ELR (cell line): Measurements from ENCODE around the gene COL4A1.
A peak's percentile ranks its signal among the peaks of the same experiment; 100 is the strongest.

Source experiments
- DNase-seq: peaks from one replicate; pipeline ENCODE4 v3.0.0-alpha.2; 2015; ENCODE audit warnings: low read depth

Gene COL4A1

GRCh38 chr13:110162866-110163658 lies 143.9 kb downstream of the COL4A1 start:
- no peak for DNase-seq

- no peak for DNase-seq
Measured at GRCh38 chr13:110162053-110162452, 144.9 kb downstream of the COL4A1 start.

- no peak for DNase-seq
Measured at GRCh38 chr13:110161112-110161882, 145.7 kb downstream of the COL4A1 start.

- DNase-seq, result no peak
Measured at GRCh38 chr13:110158226-110158625, 148.7 kb downstream of the COL4A1 start.

GRCh38 chr13:110157718-110158117 lies 149.2 kb downstream of the COL4A1 start:
- no peak for DNase-seq

- DNase-seq, result no peak
Measured at GRCh38 chr13:110156301-110157049, 150.5 kb downstream of the COL4A1 start.

- DNase-seq, result no peak
Measured at GRCh38 chr13:110155072-110155471, 151.9 kb downstream of the COL4A1 start.

- DNase-seq, result no peak
Measured at GRCh38 chr13:110154410-110154933, 152.5 kb downstream of the COL4A1 start.

- no peak for DNase-seq
Measured at GRCh38 chr13:110152351-110152750, 154.6 kb downstream of the COL4A1 start.

- DNase-seq, result no peak
Measured at GRCh38 chr13:110151462-110151861, 155.5 kb downstream of the COL4A1 start.

GRCh38 chr13:110150384-110151101 lies 156.4 kb downstream of the COL4A1 start:
- peak; percentile 49 for DNase-seq

GRCh38 chr13:110149036-110149435 lies 157.9 kb downstream of the COL4A1 start:
- no peak for DNase-seq

GRCh38 chr13:110140099-110140498 lies 166.9 kb downstream of the COL4A1 start:
- DNase-seq, result no peak

GRCh38 chr13:110138700-110139036 lies 168.3 kb downstream of the COL4A1 start:
- DNase-seq, result no peak

GRCh38 chr13:110138010-110138699 lies 168.8 kb downstream of the COL4A1 start:
- peak; percentile 88 for DNase-seq

- peak; percentile 62 for DNase-seq
Measured at GRCh38 chr13:110137680-110138009, 169.3 kb downstream of the COL4A1 start.

- DNase-seq, result no peak
Measured at GRCh38 chr13:110136660-110137585, 170.0 kb downstream of the COL4A1 start.

GRCh38 chr13:110135977-110136597 lies 170.9 kb downstream of the COL4A1 start:
- DNase-seq, result no peak

- no peak for DNase-seq
Measured at GRCh38 chr13:110134801-110135200, 172.2 kb downstream of the COL4A1 start.
